ENCODE measurements around the gene C5AR1. TPM values are rescaled to one million over a fixed set of nuclear protein-coding genes. Genes with fewer than 3 reads are reported as not detected.

Gene C5AR1
- total and polyA plus RNA-seq, 9 of the 15 experiments (the other 6 are each of a cell fraction or from before 2014, with no cell fraction given), result 0.06 to 1.6 (median 0.28) TPM; not detected in 3

DNA sequence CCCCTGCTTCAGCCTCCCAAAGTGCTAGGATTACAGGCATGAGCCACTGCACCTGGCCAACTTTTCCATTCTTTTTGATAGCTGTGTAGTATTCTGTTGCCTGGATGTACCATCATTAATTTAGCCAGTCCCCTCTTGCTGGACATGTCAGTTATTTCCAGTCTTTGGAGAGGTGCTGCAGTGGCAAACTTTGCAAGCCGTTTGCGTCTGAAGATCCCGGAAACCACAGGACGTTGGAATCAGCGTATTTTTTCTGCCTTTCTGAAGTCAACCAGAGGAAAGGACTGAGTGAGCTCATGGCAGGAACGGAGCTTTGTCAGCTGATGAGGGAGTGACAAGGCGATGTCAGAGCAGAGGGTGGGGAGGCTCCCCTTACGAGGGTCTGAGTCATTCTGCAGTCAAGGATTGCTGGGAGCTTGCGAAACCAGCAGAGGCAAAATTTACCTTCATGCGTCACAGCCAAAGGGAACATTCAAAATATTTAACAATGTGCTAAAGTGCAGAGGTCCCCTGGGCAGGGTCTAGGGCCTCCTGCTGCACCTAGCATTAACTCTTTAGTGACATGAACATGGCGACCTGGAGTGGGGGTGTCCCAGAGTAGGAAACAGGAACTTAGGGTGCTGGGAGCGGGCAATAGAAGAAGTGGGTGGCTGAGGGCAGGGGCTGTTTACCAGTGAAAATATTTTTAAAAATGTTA is 5.6 kb downstream of the C5AR1 start (continued):
- TF ChIP-seq, protein P1, sequence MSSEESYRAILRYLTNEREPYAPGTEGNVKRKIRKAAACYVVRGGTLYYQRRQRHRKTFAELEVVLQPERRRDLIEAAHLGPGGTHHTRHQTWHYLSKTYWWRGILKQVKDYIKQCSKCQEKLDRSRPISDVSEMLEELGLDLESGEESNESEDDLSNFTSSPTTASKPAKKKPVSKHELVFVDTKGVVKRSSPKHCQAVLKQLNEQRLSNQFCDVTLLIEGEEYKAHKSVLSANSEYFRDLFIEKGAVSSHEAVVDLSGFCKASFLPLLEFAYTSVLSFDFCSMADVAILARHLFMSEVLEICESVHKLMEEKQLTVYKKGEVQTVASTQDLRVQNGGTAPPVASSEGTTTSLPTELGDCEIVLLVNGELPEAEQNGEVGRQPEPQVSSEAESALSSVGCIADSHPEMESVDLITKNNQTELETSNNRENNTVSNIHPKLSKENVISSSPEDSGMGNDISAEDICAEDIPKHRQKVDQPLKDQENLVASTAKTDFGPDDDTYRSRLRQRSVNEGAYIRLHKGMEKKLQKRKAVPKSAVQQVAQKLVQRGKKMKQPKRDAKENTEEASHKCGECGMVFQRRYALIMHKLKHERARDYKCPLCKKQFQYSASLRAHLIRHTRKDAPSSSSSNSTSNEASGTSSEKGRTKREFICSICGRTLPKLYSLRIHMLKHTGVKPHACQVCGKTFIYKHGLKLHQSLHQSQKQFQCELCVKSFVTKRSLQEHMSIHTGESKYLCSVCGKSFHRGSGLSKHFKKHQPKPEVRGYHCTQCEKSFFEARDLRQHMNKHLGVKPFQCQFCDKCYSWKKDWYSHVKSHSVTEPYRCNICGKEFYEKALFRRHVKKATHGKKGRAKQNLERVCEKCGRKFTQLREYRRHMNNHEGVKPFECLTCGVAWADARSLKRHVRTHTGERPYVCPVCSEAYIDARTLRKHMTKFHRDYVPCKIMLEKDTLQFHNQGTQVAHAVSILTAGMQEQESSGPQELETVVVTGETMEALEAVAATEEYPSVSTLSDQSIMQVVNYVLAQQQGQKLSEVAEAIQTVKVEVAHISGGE (CRISPR knock-in tag; IDR thresholded peaks at IDR 0.05), result no peak
- TF ChIP-seq ZZZ3 (IDR thresholded peaks at IDR 0.05) (no peak), ZNF778 (CRISPR knock-in tag; IDR thresholded peaks at IDR 0.05) (no peak), ZBTB17 (CRISPR knock-in tag; IDR thresholded peaks at IDR 0.05) (no peak), ZFX (CRISPR knock-in tag; IDR thresholded peaks at IDR 0.05) (no peak), NR4A1 (CRISPR knock-in tag; IDR thresholded peaks at IDR 0.05) (no peak), NR4A1 (tag; IDR thresholded peaks at IDR 0.05) (no peak), XRCC4 (IDR thresholded peaks at IDR 0.05; ENCODE audit: extremely low read depth, insufficient read depth, insufficient read length) (no peak), NBN (IDR thresholded peaks at IDR 0.05; ENCODE audit: low read depth) (peak; percentile 87), FUS (optimal IDR thresholded peaks at IDR 0.05; ENCODE audit: low read depth, low read length) (no peak), BCL6 (CRISPR knock-in tag; IDR thresholded peaks at IDR 0.05) (no peak), RFX5 (IDR thresholded peaks at IDR 0.05; ENCODE audit: low read depth, low read length) (no peak), PTTG1 (tag; IDR thresholded peaks at IDR 0.05; ENCODE audit: low read depth) (no peak), POLR2B (IDR thresholded peaks at IDR 0.05; ENCODE audit: low read depth, partially characterized antibody) (no peak), TEAD4 (IDR thresholded peaks at IDR 0.05; ENCODE audit: low read length) (no peak), TEAD4 (CRISPR knock-in tag; IDR thresholded peaks at IDR 0.05; ENCODE audit: borderline replicate concordance) (no peak), HSF4 (CRISPR knock-in tag; IDR thresholded peaks at IDR 0.05; ENCODE audit: borderline replicate concordance) (no peak), ZNF695 (CRISPR knock-in tag; IDR thresholded peaks at IDR 0.05) (no peak), CBFB (CRISPR knock-in tag; IDR thresholded peaks at IDR 0.05) (no peak), PYGO2 (tag; IDR thresholded peaks at IDR 0.05) (no peak), RBM15 (IDR thresholded peaks at IDR 0.05; ENCODE audit: insufficient read depth, low read length) (no peak), HDAC3 (IDR thresholded peaks at IDR 0.05; ENCODE audit: borderline replicate concordance, partially characterized antibody) (peak; percentile 37)
- TF ChIP-seq, protein P2, sequence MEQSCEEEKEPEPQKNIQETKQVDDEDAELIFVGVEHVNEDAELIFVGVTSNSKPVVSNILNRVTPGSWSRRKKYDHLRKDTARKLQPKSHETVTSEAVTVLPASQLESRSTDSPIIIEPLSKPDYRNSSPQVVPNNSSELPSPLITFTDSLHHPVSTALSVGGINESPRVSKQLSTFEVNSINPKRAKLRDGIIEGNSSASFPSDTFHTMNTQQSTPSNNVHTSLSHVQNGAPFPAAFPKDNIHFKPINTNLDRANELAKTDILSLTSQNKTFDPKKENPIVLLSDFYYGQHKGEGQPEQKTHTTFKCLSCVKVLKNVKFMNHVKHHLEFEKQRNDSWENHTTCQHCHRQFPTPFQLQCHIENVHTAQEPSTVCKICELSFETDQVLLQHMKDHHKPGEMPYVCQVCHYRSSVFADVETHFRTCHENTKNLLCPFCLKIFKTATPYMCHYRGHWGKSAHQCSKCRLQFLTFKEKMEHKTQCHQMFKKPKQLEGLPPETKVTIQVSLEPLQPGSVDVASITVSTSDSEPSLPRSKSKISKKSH (CRISPR knock-in tag; IDR thresholded peaks at IDR 0.05), result no peak
- TF ChIP-seq, protein P3, sequence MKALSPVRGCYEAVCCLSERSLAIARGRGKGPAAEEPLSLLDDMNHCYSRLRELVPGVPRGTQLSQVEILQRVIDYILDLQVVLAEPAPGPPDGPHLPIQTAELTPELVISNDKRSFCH (CRISPR knock-in tag; IDR thresholded peaks at IDR 0.05), result no peak
- TF ChIP-seq, protein P3 (tag; IDR thresholded peaks at IDR 0.05), result no peak

Data from K562 (cell line).